HepG2 (cell line): ENCODE data around the gene SLC1A2. TPM values are rescaled to one million over a fixed set of nuclear protein-coding genes. Genes with fewer than 3 reads are reported as not detected.

ENCODE experiments used
- ATAC-seq: fragments of 200-7000 bp; cut with Tn5 transposase; 3 replicates; pipeline ENCODE4 v1.9.1; 2020; ENCODE audit warnings: mild to moderate bottlenecking, moderate library complexity
- BruUV-seq: library from RNA; stranded (reverse); fragments of 400-500 nt; replicated peaks from 2 replicates; lab custom pipeline; 2021; lab: Mats Ljungman, UMichigan
- CTCF ChIA-PET: fragments of 300-600 bp; formaldehyde crosslinking; extraction: SDS; loops from one replicate; lab custom pipeline; 2021; ENCODE audit warnings: low total read pairs, inconsistent platforms, low intra/inter-chr PET ratio; lab: Yijun Ruan, JAX
- POLR2A ChIA-PET: fragments of 350-600 bp; sonication (Branson Sonifier 250); formaldehyde crosslinking; loops from one replicate; lab custom pipeline; 2020; ENCODE audit warnings: antibody characterized with exemption, inconsistent platforms; lab: Yijun Ruan, JAX
- DNase-seq: peaks from one replicate; pipeline ENCODE4 v3.0.0-alpha.2; 2015; ENCODE audit warnings: low spot score
- FAIRE-seq: peaks from 3 replicates; lab custom pipeline; 2011; peaks lifted over from hg19 to GRCh38; lab: Jason Lieb, UNC
- H2AFZ ChIP-seq: one replicate; pipeline ENCODE4 v1.6.1; 2011; ENCODE audit warnings: low read length, inconsistent platforms
- H3K27ac ChIP-seq: fragments of 300-600 bp; 3 replicates; pipeline ENCODE4 v1.8.0; 2011; ENCODE audit warnings: mixed run types, mild to moderate bottlenecking, mixed read lengths, low read length, inconsistent platforms; ENCODE audit not compliant: insufficient read depth; ENCODE audit errors: extremely low read length
- H3K27me3 ChIP-seq, 2 experiments: fragments of 200-600 bp in 1 of 2; 2 replicates in 1 of 2; 3 replicates in 1 of 2; pipeline versions ENCODE4 v1.6.0 to v1.8.0; 2011; ENCODE audit warnings: low read length in 2 of 2, mild to moderate bottlenecking in 2 of 2, moderate library complexity in 2 of 2, inconsistent platforms in 1 of 2; ENCODE audit not compliant: insufficient read depth in 2 of 2, control insufficient read depth in 1 of 2
- H3K36me3 ChIP-seq, 2 experiments: fragments of 200-600 bp in 1 of 2; replicated peaks in 1 of 2; 2 replicates in 1 of 2; 3 replicates in 1 of 2; pipeline versions ENCODE4 v1.5.1 to v1.8.0; 2011; ENCODE audit warnings: low read length in 2 of 2, inconsistent platforms in 1 of 2; ENCODE audit not compliant: insufficient read depth in 2 of 2, control insufficient read depth in 1 of 2
- H3K4me1 ChIP-seq: 2 replicates; pipeline ENCODE4 v1.5.1; 2012; ENCODE audit warnings: low read length, inconsistent platforms; ENCODE audit not compliant: insufficient read depth
- H3K4me2 ChIP-seq: 2 replicates; pipeline ENCODE4 v1.6.0; 2011; ENCODE audit warnings: low read depth, low read length, inconsistent platforms
- H3K4me3 ChIP-seq, 3 experiments: fragments of 200-600 bp in 1 of 3; sonication (generic), shearing (Covaris generic) in 1 of 3; replicated peaks in 1 of 3; 2 replicates each; pipeline ENCODE4 v1.5.1; 2011 to 2016; ENCODE audit warnings: low read length in 3 of 3, inconsistent platforms in 2 of 3, low read depth in 2 of 3, mild to moderate bottlenecking in 2 of 3, control low read depth in 1 of 3, mixed read lengths in 1 of 3; ENCODE audit not compliant: insufficient read depth in 1 of 3
- H3K79me2 ChIP-seq: one replicate; pipeline ENCODE4 v1.6.1; 2011; ENCODE audit warnings: low read length, inconsistent platforms; ENCODE audit not compliant: insufficient read depth
- H3K9ac ChIP-seq: 2 replicates; pipeline ENCODE4 v1.6.0; 2011; ENCODE audit warnings: mild to moderate bottlenecking, low read depth, low read length, inconsistent platforms; ENCODE audit not compliant: insufficient read depth
- H3K9me3 ChIP-seq: 2 replicates; pipeline ENCODE4 v1.5.1; 2012; ENCODE audit warnings: mild to moderate bottlenecking, low read length
- H4K20me1 ChIP-seq: 2 replicates; pipeline ENCODE4 v1.6.0; 2011; ENCODE audit warnings: inconsistent platforms, mild to moderate bottlenecking, low read length, moderate library complexity; ENCODE audit not compliant: insufficient read depth
- CBX5 ChIP-seq: sonication (generic); formaldehyde crosslinking; IDR thresholded peaks from 2 replicates; pipeline ENCODE4 v1.4.0; 2020; ENCODE audit warnings: missing genetic modification reagents, borderline replicate concordance
- FOSL2 ChIP-seq: sonication (generic); formaldehyde crosslinking; IDR thresholded peaks from 2 replicates; pipeline ENCODE4 v1.4.0; 2020; ENCODE audit warnings: missing genetic modification reagents
- MAFF ChIP-seq: IDR thresholded peaks from 2 replicates; pipeline ENCODE4 v1.6.1; 2011; ENCODE audit warnings: low read depth, low read length, improper control_type of control experiment
- MAFK ChIP-seq, 2 experiments: IDR thresholded peaks in 1 of 2; conservative IDR thresholded peaks in 1 of 2; 2 replicates each; pipeline ENCODE4 v1.6.1; 2011; ENCODE audit warnings: improper control_type of control experiment in 2 of 2, low read length in 2 of 2
- NCOR1 ChIP-seq: fragments of 200-600 bp; sonication (generic); IDR thresholded peaks from 2 replicates; pipeline ENCODE4 v1.7.0; 2017; ENCODE audit warnings: antibody characterized with exemption, low read length, borderline replicate concordance
- POLR2A ChIP-seq, 2 experiments: IDR thresholded peaks; 2 replicates each; pipeline ENCODE4 v1.6.1; 2011; ENCODE audit warnings: low read depth in 2 of 2, low read length in 2 of 2, mild to moderate bottlenecking in 1 of 2, moderate library complexity in 1 of 2; ENCODE audit not compliant: insufficient read depth in 1 of 2
- ZNF703 ChIP-seq: sonication (generic); formaldehyde crosslinking; IDR thresholded peaks from 2 replicates; pipeline ENCODE4 v1.5.1; 2020; ENCODE audit warnings: missing genetic modification reagents, mild to moderate bottlenecking, moderate library complexity, borderline replicate concordance
- WGBS: methylation state at CpG from one replicate; pipeline ENCODE4 v1.1.6; 2017; ENCODE audit warnings: low lambda C conversion rate; 5-methylcytosine and 5-hydroxymethylcytosine counted together
- in situ Hi-C: cut with HindIII; loops from 2 replicates; pipeline ENCODE4 v1.10.0; 2017; ENCODE audit warnings: low pct_unique_long_range_greater_than_20kb; ENCODE audit not compliant: extremely low pct_ligation_motif_present
- intact Hi-C: fragments of 100-400 bp; cut with micrococcal nuclease; formaldehyde crosslinking; loops from one replicate; pipeline ENCODE4 v1.10.0; 2022; ENCODE audit not compliant: unreplicated experiment
- polyA plus RNA-seq, 8 experiments: library from polyadenylated mRNA; depleted of rRNA in 3 of 8; stranded (reverse) in 7 of 8; unstranded in 1 of 8; fragments of >200 nt; fragmentation: Illumina TruSeq in 4 of 8; extraction: Trizol in 4 of 8; gene quantifications; 2 replicates each; pipeline versions ENCODE4 v1.2.1 to v1.2.3, GENCODE V29; 2011 to 2016; ENCODE audit warnings: low read depth in 4 of 8, missing spikeins in 1 of 8, mixed read lengths in 1 of 8; ENCODE audit not compliant: insufficient read depth in 1 of 8
- total RNA-seq, 5 experiments: library from RNA; depleted of rRNA; stranded (reverse); fragments of >200 nt; fragmentation: Illumina TruSeq; extraction: Trizol; gene quantifications; 2 replicates each; pipeline ENCODE4 v1.2.3, GENCODE V29; 2016; ENCODE audit warnings: low read depth in 1 of 5

The SLC1A2 gene
- total and polyA plus RNA-seq, 2 of the 13 experiments (the other 11 are each of a cell fraction or from before 2014, with no cell fraction given) = 23.2 to 43.2 TPM

DNA sequence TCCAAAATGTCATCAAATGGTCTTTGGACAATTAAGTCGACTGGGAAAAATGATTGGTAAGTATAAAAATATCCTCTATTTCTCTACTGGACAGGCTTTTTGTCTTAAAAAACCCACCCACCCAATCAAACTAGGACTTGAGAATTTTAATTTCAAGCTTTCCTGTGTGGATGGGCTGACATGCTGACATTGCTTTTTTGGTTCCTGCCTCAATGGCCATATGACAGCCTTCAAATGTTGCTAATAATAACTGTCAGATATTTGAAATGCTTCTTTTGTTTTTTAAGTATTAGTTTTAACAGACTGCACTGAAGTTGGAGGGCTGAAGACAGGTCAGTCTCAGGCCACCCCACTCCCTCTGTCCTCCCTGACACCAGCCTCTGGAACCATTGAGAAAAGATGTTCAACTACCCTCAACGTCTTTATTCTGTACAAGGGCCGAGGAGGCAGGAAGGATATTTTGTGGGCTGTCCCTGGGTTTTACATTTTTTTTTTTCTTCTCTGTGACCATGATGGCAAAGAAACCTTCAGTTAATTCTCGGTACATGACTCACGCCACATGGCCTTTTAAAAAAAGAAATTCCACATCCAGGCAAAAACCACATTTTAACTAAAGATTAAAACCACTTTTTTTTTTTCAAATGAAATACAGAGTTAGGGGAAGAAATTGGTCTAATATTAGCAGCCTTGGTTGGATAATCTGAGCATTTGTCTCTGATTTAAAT, 130.4 kb downstream of the SLC1A2 start:
- Histone ChIP-seq H3K79me2 (no peaks in the 10 kb centered on the region), H3K9me3 (no peaks in the 10 kb centered on the region), H3K27ac (no peak overlapping the region), H3K36me3 (peaks cover 0 to 24% of the 10 kb centered on the region in 2 experiments; a peak in 2 of 5 replicates), H3K4me1 (no peaks in the 10 kb centered on the region), H3K4me3 (no peak overlapping the region), H3K4me2 (no peak overlapping the region), H4K20me1 (no peaks in the 10 kb centered on the region), H2AFZ (no peak overlapping the region), H3K27me3 (no peaks in the 10 kb centered on the region)
- in situ Hi-C loops (no loop called here), intact Hi-C loops (no loop called here)
- no peak for DNase-seq
- FAIRE-seq = no peak
- BruUV-seq = no TSS peak
- ChIA-PET CTCF (no interaction called here), POLR2A (no interaction called here)
- no peak for ATAC-seq
- WGBS = 94% methylated on average over 5 of the region's 5 CpGs
- TF ChIP-seq MAFK (conservative IDR thresholded peaks at IDR 0.05 in 1 of 2, IDR thresholded peaks at IDR 0.05 in 1 of 2; ENCODE audit: low read length in 2 of 2) = peak in 1 of 2 experiments; percentile 75; a peak in 3 of 4 replicates
- 0 out of 2 replicates have a peak, but pooled peaks have one; percentile 46 for TF ChIP-seq MAFF
- no peak for TF ChIP-seq NCOR1
- TF ChIP-seq, all 625 proteins: peak for 2
- H3K9ac ChIP-seq = no peak overlapping the region

GRCh38 chr11:35288309-35288708, 131.0 kb downstream of the SLC1A2 start:
- DNase-seq (no peak), FAIRE-seq (no peak), ATAC-seq (no peak)
- in situ Hi-C loops = no loop called here
- TF ChIP-seq FOSL2 (no peak), POLR2A (IDR thresholded peaks at IDR 0.05; ENCODE audit: insufficient read depth in 1 of 2, low read depth in 2 of 2, low read length in 2 of 2) (no peak), CBX5 (CRISPR knock-in tag) (no peak), ZNF703 (no peak)
- Histone ChIP-seq H3K27me3 (no peaks in the 10 kb centered on the region), H3K4me1 (no peaks in the 10 kb centered on the region), H3K4me2 (no peak overlapping the region), H3K79me2 (no peaks in the 10 kb centered on the region), H4K20me1 (no peaks in the 10 kb centered on the region), H3K4me3 (no peak overlapping the region), H2AFZ (no peak overlapping the region), H3K27ac (no peak overlapping the region), H3K9ac (no peak overlapping the region), H3K9me3 (no peaks in the 10 kb centered on the region), H3K36me3 (peaks cover 0 to 24% of the 10 kb centered on the region in 2 experiments; a peak in 2 of 5 replicates)
- intact Hi-C loops = no loop called here
- ChIA-PET POLR2A (no interaction called here), CTCF (no interaction called here)
- 84% methylated on average over 3 of the region's 3 CpGs for WGBS
- BruUV-seq = no TSS peak
